Gastrocnemius medialis (tissue), 4 donors: Measurements from ENCODE around the gene CHN2.

Source experiments
- POLR2A ChIP-seq, 2 donors: fragments of 450-650 bp; IDR thresholded peaks; one replicate each; pipeline ENCODE4 v1.6.1; 2017; ENCODE audit warnings: antibody characterized with exemption in 2 of 2, mild to moderate bottlenecking in 2 of 2, moderate library complexity in 2 of 2
- TF ChIP-seq, protein P1 (sequence below), 5 experiments: fragments of 450-650 bp in 3 of 5; fragments of 200-600 bp in 2 of 5; sonication (generic) in 2 of 5; IDR thresholded peaks in 4 of 5; conservative IDR thresholded peaks in 1 of 5; 1 replicate in 4 of 5; 2 replicates in 1 of 5; pipeline ENCODE4 v1.5.1; 2016 to 2019; ENCODE audit warnings: antibody characterized with exemption in 5 of 5, mild to moderate bottlenecking in 3 of 5, moderate library complexity in 3 of 5

DNA sequence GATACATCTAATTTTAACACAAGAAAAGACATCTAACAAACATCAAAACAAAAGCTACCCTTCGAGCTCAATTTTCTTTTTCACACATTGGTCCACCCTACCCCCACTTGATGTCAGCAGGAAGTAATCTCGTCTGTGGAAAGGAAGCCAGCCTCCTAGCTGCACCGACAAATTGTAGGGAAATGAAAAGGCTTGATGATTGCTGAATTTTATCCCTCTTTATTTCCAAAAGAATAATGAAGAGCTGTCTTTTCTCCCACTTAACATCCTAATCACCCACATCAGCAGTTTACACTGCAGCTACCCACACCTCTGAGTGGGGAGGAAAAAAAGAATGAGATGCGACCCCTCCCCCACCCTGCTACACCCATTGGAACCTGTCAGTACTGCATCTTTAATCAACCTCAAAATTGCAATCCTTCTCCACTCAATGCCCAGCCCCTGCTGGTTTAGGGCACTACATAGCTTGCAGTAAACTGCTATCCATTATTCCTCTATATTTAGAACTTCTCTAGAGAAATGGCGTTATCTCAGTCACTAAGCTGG lies 37.6 kb upstream of the CHN2 start:
- no peak for TF ChIP-seq POLR2A (IDR thresholded peaks at IDR 0.05)
- TF ChIP-seq, protein P1, sequence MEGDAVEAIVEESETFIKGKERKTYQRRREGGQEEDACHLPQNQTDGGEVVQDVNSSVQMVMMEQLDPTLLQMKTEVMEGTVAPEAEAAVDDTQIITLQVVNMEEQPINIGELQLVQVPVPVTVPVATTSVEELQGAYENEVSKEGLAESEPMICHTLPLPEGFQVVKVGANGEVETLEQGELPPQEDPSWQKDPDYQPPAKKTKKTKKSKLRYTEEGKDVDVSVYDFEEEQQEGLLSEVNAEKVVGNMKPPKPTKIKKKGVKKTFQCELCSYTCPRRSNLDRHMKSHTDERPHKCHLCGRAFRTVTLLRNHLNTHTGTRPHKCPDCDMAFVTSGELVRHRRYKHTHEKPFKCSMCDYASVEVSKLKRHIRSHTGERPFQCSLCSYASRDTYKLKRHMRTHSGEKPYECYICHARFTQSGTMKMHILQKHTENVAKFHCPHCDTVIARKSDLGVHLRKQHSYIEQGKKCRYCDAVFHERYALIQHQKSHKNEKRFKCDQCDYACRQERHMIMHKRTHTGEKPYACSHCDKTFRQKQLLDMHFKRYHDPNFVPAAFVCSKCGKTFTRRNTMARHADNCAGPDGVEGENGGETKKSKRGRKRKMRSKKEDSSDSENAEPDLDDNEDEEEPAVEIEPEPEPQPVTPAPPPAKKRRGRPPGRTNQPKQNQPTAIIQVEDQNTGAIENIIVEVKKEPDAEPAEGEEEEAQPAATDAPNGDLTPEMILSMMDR (IDR thresholded peaks at IDR 0.05 in 4 of 5, conservative IDR thresholded peaks at IDR 0.05 in 1 of 5), result no peak
